Gastrocnemius medialis (tissue), 4 donors: Measurements from ENCODE around the gene SLC12A6. TPM values are rescaled to one million over a fixed set of nuclear protein-coding genes. Genes with fewer than 3 reads are reported as not detected.

Source experiments
- ATAC-seq, 2 donors: fragments of 150-250 bp; one replicate each; pipeline ENCODE4 v1.9.1; 2016
- DNase-seq, 2 donors: peaks; one replicate each; pipeline ENCODE4 v3.0.0-alpha.2; 2019
- H3K27ac ChIP-seq, 4 donors: fragments of 200-600 bp; sonication (generic); 1 replicate in 1 of 4; 2 replicates in 3 of 4; pipeline ENCODE4 v1.5.1; 2016 to 2018; ENCODE audit warnings: mild to moderate bottlenecking in 2 of 4, moderate library complexity in 1 of 4
- H3K27me3 ChIP-seq, 3 donors: fragments of 200-600 bp; sonication (generic) in 2 of 3; 1 replicate in 1 of 3; 2 replicates in 2 of 3; pipeline versions ENCODE4 v1.5.1 to v1.6.0; 2016 to 2019; ENCODE audit warnings: mild to moderate bottlenecking in 1 of 3, moderate library complexity in 1 of 3
- H3K36me3 ChIP-seq, 2 donors: fragments of 200-600 bp; sonication (generic) in 1 of 2; one replicate each; pipeline ENCODE4 v1.5.1; 2017 to 2018
- H3K4me1 ChIP-seq, 2 donors: fragments of 200-600 bp; sonication (generic) in 1 of 2; one replicate each; pipeline ENCODE4 v1.5.1; 2016 to 2017; ENCODE audit warnings: mild to moderate bottlenecking in 2 of 2
- H3K4me3 ChIP-seq, 4 donors: fragments of 200-600 bp; sonication (generic) in 3 of 4; 1 replicate in 1 of 4; 2 replicates in 3 of 4; pipeline ENCODE4 v1.5.1; 2016 to 2019; ENCODE audit warnings: mild to moderate bottlenecking in 2 of 4
- H3K9me3 ChIP-seq, 3 donors: fragments of 200-600 bp; sonication (generic) in 2 of 3; 1 replicate in 1 of 3; 2 replicates in 2 of 3; pipeline ENCODE4 v1.5.1; 2016 to 2019
- POLR2A ChIP-seq, 2 donors: fragments of 450-650 bp; IDR thresholded peaks; one replicate each; pipeline ENCODE4 v1.6.1; 2017; ENCODE audit warnings: antibody characterized with exemption in 2 of 2, mild to moderate bottlenecking in 2 of 2, moderate library complexity in 2 of 2
- in situ Hi-C, 4 donors: fragments of 200-750 bp; cut with MboI; loops; one replicate each; pipeline versions ENCODE4 v1.15.0 to v1.8.0; 2017; ENCODE audit warnings: low sequenced_read_pairs in 4 of 4
- intact Hi-C: fragments of 100-400 bp; cut with DNase I; formaldehyde crosslinking; loops from one replicate; pipeline ENCODE4 v1.15.1; 2023; ENCODE audit warnings: low total_unique reads
- total RNA-seq, 4 donors: library from RNA; depleted of rRNA; stranded (reverse); fragments of >200 nt; gene quantifications; one replicate each; pipeline versions ENCODE4 v1.1.0 to v1.2.3, GENCODE V29; 2016
- TF ChIP-seq, protein P1 (sequence below), 5 experiments: fragments of 450-650 bp in 3 of 5; fragments of 200-600 bp in 2 of 5; sonication (generic) in 2 of 5; IDR thresholded peaks in 4 of 5; conservative IDR thresholded peaks in 1 of 5; 1 replicate in 4 of 5; 2 replicates in 1 of 5; pipeline ENCODE4 v1.5.1; 2016 to 2019; ENCODE audit warnings: antibody characterized with exemption in 5 of 5, mild to moderate bottlenecking in 3 of 5, moderate library complexity in 3 of 5

The SLC12A6 gene
- total RNA-seq, 4 donors from 2014 or later: 17.3 to 25.4 (median 19.5) TPM

- no peak overlapping the region for H3K27ac ChIP-seq
- no peak for ATAC-seq
- TF ChIP-seq, protein P1, sequence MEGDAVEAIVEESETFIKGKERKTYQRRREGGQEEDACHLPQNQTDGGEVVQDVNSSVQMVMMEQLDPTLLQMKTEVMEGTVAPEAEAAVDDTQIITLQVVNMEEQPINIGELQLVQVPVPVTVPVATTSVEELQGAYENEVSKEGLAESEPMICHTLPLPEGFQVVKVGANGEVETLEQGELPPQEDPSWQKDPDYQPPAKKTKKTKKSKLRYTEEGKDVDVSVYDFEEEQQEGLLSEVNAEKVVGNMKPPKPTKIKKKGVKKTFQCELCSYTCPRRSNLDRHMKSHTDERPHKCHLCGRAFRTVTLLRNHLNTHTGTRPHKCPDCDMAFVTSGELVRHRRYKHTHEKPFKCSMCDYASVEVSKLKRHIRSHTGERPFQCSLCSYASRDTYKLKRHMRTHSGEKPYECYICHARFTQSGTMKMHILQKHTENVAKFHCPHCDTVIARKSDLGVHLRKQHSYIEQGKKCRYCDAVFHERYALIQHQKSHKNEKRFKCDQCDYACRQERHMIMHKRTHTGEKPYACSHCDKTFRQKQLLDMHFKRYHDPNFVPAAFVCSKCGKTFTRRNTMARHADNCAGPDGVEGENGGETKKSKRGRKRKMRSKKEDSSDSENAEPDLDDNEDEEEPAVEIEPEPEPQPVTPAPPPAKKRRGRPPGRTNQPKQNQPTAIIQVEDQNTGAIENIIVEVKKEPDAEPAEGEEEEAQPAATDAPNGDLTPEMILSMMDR (IDR thresholded peaks at IDR 0.05 in 4 of 5, conservative IDR thresholded peaks at IDR 0.05 in 1 of 5): no peak
- no peak for TF ChIP-seq POLR2A (IDR thresholded peaks at IDR 0.05)
Measured at GRCh38 chr15:34280193-34280592, 57.4 kb downstream of the SLC12A6 start.

GRCh38 chr15:34279368-34279767 is 58.2 kb downstream of the SLC12A6 start:
- ATAC-seq: no peak
- H3K4me3 ChIP-seq: no peak overlapping the region
- intact Hi-C loops: loop anchor here (10.0 kb wide), 1 partner anchor 95 kb away; no protein-coding TSS in a partner anchor
- TF ChIP-seq POLR2A (IDR thresholded peaks at IDR 0.05): no peak
- TF ChIP-seq, protein P1 (IDR thresholded peaks at IDR 0.05 in 4 of 5, conservative IDR thresholded peaks at IDR 0.05 in 1 of 5): no peak
- in situ Hi-C loops: no loop called here
- no peak overlapping the region for H3K27ac ChIP-seq
- no peak for DNase-seq
- H3K27me3 ChIP-seq: no peaks in the 10 kb centered on the region
- H3K36me3 ChIP-seq: no peaks in the 10 kb centered on the region
- no peaks in the 10 kb centered on the region for H3K9me3 ChIP-seq
- H3K4me1 ChIP-seq: no peaks in the 10 kb centered on the region

More at GRCh38 chr15:34280193-34280592, 57.4 kb downstream of the SLC12A6 start:
- intact Hi-C loops (no loop called here), in situ Hi-C loops (no loop called here)
- no peaks in the 10 kb centered on the region for H3K36me3 ChIP-seq
- H3K4me3 ChIP-seq: no peak overlapping the region
- no peaks in the 10 kb centered on the region for H3K9me3 ChIP-seq
- DNase-seq: no peak
- no peaks in the 10 kb centered on the region for H3K4me1 ChIP-seq
- H3K27me3 ChIP-seq: no peaks in the 10 kb centered on the region

DNA sequence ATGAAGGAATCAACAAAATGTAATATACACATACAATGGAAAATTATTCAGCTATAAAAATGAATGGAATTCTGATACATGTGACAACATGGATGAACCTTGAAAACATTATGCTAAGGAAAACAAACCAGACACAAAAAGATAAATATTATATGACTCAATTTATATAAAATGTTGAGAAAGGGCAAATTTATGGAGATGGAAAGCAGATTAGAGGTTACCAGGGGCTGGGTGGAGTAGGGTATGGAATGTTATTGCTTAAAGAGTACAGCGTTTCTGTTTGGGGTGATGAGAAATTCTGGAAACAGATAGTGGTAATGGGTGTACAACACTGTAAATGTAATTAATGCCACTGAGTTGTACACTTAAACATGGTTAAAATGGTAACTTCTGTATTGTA is 61.9 kb downstream of the SLC12A6 start:
- ATAC-seq (no peak), DNase-seq (no peak)
- Histone ChIP-seq H3K9me3 (no peaks in the 10 kb centered on the region), H3K36me3 (no peaks in the 10 kb centered on the region), H3K27me3 (no peaks in the 10 kb centered on the region), H3K27ac (no peak overlapping the region), H3K4me3 (no peak overlapping the region), H3K4me1 (no peaks in the 10 kb centered on the region)
- no peak for TF ChIP-seq POLR2A (IDR thresholded peaks at IDR 0.05)
- TF ChIP-seq, protein P1 (IDR thresholded peaks at IDR 0.05 in 4 of 5, conservative IDR thresholded peaks at IDR 0.05 in 1 of 5): no peak
- in situ Hi-C loops: no loop called here
- intact Hi-C loops: loop anchor here (10.0 kb wide), 1 partner anchor 99 kb away; no protein-coding TSS in a partner anchor

- Histone ChIP-seq H3K4me3 (no peak overlapping the region), H3K27me3 (no peaks in the 10 kb centered on the region), H3K27ac (no peak overlapping the region), H3K9me3 (no peaks in the 10 kb centered on the region), H3K36me3 (no peaks in the 10 kb centered on the region), H3K4me1 (no peaks in the 10 kb centered on the region)
- intact Hi-C loops: loop anchor here (10.0 kb wide), 1 partner anchor 100 kb away; no protein-coding TSS in a partner anchor
- no peak for DNase-seq
- no peak for ATAC-seq
- TF ChIP-seq, protein P1 (IDR thresholded peaks at IDR 0.05 in 4 of 5, conservative IDR thresholded peaks at IDR 0.05 in 1 of 5): no peak
- no peak for TF ChIP-seq POLR2A (IDR thresholded peaks at IDR 0.05)
- in situ Hi-C loops: no loop called here
Measured at GRCh38 chr15:34275154-34275553, 62.4 kb downstream of the SLC12A6 start.

- Histone ChIP-seq H3K4me1 (no peaks in the 10 kb centered on the region), H3K9me3 (no peaks in the 10 kb centered on the region), H3K36me3 (no peaks in the 10 kb centered on the region), H3K27ac (peak overlapping the region in 1 of 4 donors; percentile 23), H3K27me3 (no peaks in the 10 kb centered on the region), H3K4me3 (no peak overlapping the region)
- ATAC-seq (peak; percentile 87 to 98), DNase-seq (peak; percentile 26 to 29)
- intact Hi-C loops: loop anchor here (10.0 kb wide), 1 partner anchor 103 kb away; no protein-coding TSS in a partner anchor
- no peak for TF ChIP-seq POLR2A (IDR thresholded peaks at IDR 0.05)
- TF ChIP-seq, protein P1 (IDR thresholded peaks at IDR 0.05 in 4 of 5, conservative IDR thresholded peaks at IDR 0.05 in 1 of 5): no peak
- in situ Hi-C loops: no loop called here
Measured at GRCh38 chr15:34271493-34271892, 66.1 kb downstream of the SLC12A6 start.
